B cell (primary cell): ENCODE results near the gene FKBP11. TPM values are rescaled to one million over a fixed set of nuclear protein-coding genes. Genes with fewer than 3 reads are reported as not detected.

ENCODE experiments used
- ATAC-seq: fragments of 200-7000 bp; cut with Tn5 transposase; one replicate; pipeline ENCODE4 v1.10.0; 2021; ENCODE audit warnings: low read depth, mild to moderate bottlenecking, moderate number of reproducible peaks, moderate library complexity
- CTCF ChIA-PET: fragments of 350-600 bp; sonication (Branson Sonifier 250); formaldehyde crosslinking; loops from one replicate; lab custom pipeline; 2021; ENCODE audit warnings: antibody characterized with exemption, inconsistent platforms; lab: Charles Lee
- POLR2A ChIA-PET: fragments of 350-600 bp; sonication (Branson Sonifier 250); formaldehyde crosslinking; loops from one replicate; lab custom pipeline; 2021; ENCODE audit warnings: antibody characterized with exemption; lab: Charles Lee
- DNase-seq: peaks from one replicate; pipeline ENCODE4 v3.0.0; 2013
- H2AFZ ChIP-seq: 2 replicates; pipeline ENCODE4 v1.6.1; 2012; ENCODE audit warnings: mild to moderate bottlenecking, low read depth, low read length; ENCODE audit not compliant: insufficient read depth, poor library complexity, severe bottlenecking
- H3K27ac ChIP-seq, 2 donors: 1 replicate in 1 of 2; 2 replicates in 1 of 2; pipeline ENCODE4 v1.5.1; 2012 to 2013; ENCODE audit warnings: low read length in 2 of 2, mild to moderate bottlenecking in 2 of 2, moderate library complexity in 1 of 2
- H3K27me3 ChIP-seq, 4 experiments: fragments of 200-600 bp in 1 of 4; sonication (generic) in 1 of 4; replicated peaks in 1 of 4; 1 replicate in 2 of 4; 2 replicates in 2 of 4; pipeline versions ENCODE4 v1.6.1 to v1.7.0; 2013 to 2016; ENCODE audit warnings: low read length in 3 of 4, mild to moderate bottlenecking in 2 of 4, mixed read lengths in 1 of 4, moderate library complexity in 1 of 4; ENCODE audit not compliant: insufficient read depth in 4 of 4, control insufficient read depth in 3 of 4; ENCODE audit errors: control extremely low read depth in 1 of 4
- H3K36me3 ChIP-seq, 2 experiments: replicated peaks in 1 of 2; 1 replicate in 1 of 2; 2 replicates in 1 of 2; pipeline versions ENCODE4 v1.6.1 to v1.7.1; 2013; ENCODE audit warnings: low read length in 1 of 2; ENCODE audit not compliant: insufficient read depth in 2 of 2, control insufficient read depth in 1 of 2; ENCODE audit errors: control extremely low read depth in 1 of 2, extremely low read depth in 1 of 2
- H3K4me1 ChIP-seq, 2 donors: fragments of 200-600 bp in 1 of 2; sonication (generic) in 1 of 2; 1 replicate in 1 of 2; 2 replicates in 1 of 2; pipeline versions ENCODE4 v1.5.1 to v1.6.1; 2013 to 2017; ENCODE audit warnings: low read length in 2 of 2; ENCODE audit not compliant: control insufficient read depth in 2 of 2, insufficient read depth in 2 of 2
- H3K4me2 ChIP-seq: replicated peaks from 2 replicates; pipeline ENCODE3; 2012; ENCODE audit warnings: mild to moderate bottlenecking, low read depth, low read length; ENCODE audit not compliant: poor library complexity, severe bottlenecking
- H3K4me3 ChIP-seq, 5 experiments: fragments of 200-600 bp in 1 of 5; sonication (generic) in 1 of 5; 1 replicate in 3 of 5; 2 replicates in 2 of 5; pipeline versions ENCODE4 v1.5.1 to v1.7.0; 2011 to 2016; ENCODE audit warnings: low read length in 4 of 5, mild to moderate bottlenecking in 4 of 5, low read depth in 2 of 5, control low read depth in 1 of 5, moderate library complexity in 1 of 5; ENCODE audit not compliant: insufficient read depth in 1 of 5; ENCODE audit errors: control extremely low read depth in 1 of 5, extremely low read depth in 1 of 5
- H3K79me2 ChIP-seq: fragments of 200-600 bp; sonication (generic); one replicate; pipeline ENCODE4 v1.6.0; 2016; ENCODE audit warnings: low read length; ENCODE audit not compliant: control insufficient read depth, insufficient read depth
- H3K9ac ChIP-seq: fragments of 200-600 bp; sonication (generic); 2 replicates; pipeline ENCODE4 v1.6.1; 2017; ENCODE audit warnings: mild to moderate bottlenecking, low read length, moderate library complexity
- H3K9me3 ChIP-seq, 3 donors: one replicate each; pipeline versions ENCODE4 v1.6.1 to v1.7.1; 2013; ENCODE audit warnings: low read length in 2 of 3; ENCODE audit not compliant: control insufficient read depth in 2 of 3, insufficient read depth in 1 of 3; ENCODE audit errors: control extremely low read depth in 1 of 3
- H4K20me1 ChIP-seq: 2 replicates; pipeline ENCODE4 v1.6.0; 2012; ENCODE audit warnings: mild to moderate bottlenecking, low read length; ENCODE audit not compliant: insufficient read depth, control insufficient read depth, poor library complexity, severe bottlenecking
- H3K27ac Mint-ChIP-seq: one replicate; pipeline ENCODE4 v1.8.0; 2021; ENCODE audit warnings: mixed read lengths
- H3K27me3 Mint-ChIP-seq: one replicate; pipeline ENCODE4 v1.8.0; 2021; ENCODE audit warnings: mixed read lengths
- H3K4me1 Mint-ChIP-seq: one replicate; pipeline ENCODE4 v1.8.0; 2021; ENCODE audit warnings: mixed read lengths
- H3K4me3 Mint-ChIP-seq: one replicate; pipeline ENCODE4 v1.8.0; 2021; ENCODE audit warnings: mixed read lengths
- H3K9me3 Mint-ChIP-seq: one replicate; pipeline ENCODE4 v1.8.0; 2022; ENCODE audit warnings: mixed read lengths; ENCODE audit not compliant: insufficient read depth
- EZH2 ChIP-seq: IDR thresholded peaks from 2 replicates; pipeline ENCODE4 v1.6.1; 2012; ENCODE audit warnings: borderline replicate concordance, low read depth, mild to moderate bottlenecking, moderate library complexity, low read length; ENCODE audit not compliant: insufficient read depth, poor library complexity, severe bottlenecking
- WGBS: methylation state at CpG from one replicate; pipeline ENCODE4 v1.1.5; 2013; ENCODE audit warnings: missing lambda C conversion rate; ENCODE audit not compliant: insufficient coverage; 5-methylcytosine and 5-hydroxymethylcytosine counted together
- intact Hi-C: fragments of 100-400 bp; cut with micrococcal nuclease; formaldehyde crosslinking; loops from one replicate; pipeline ENCODE4 v1.10.0; 2022
- polyA plus RNA-seq: library from polyadenylated mRNA; depleted of rRNA; stranded (reverse); fragments of >200 nt; gene quantifications from 2 replicates; pipeline ENCODE4 v1.2.3, GENCODE V29; 2012
- total RNA-seq, 2 donors: library from RNA; stranded (reverse); fragments of 120-200 nt in 1 of 2; gene quantifications; 1 replicate in 1 of 2; 2 replicates in 1 of 2; pipeline versions ENCODE4 v1.2.3 to v1.2.4, GENCODE V29; 2013 to 2022
- TF ChIP-seq, protein P1 (sequence below): fragments of 200-600 bp; IDR thresholded peaks from one replicate; pipeline ENCODE4 v1.8.0; 2022; ENCODE audit warnings: antibody characterized with exemption, mild to moderate bottlenecking

The FKBP11 gene
- total and polyA plus RNA-seq, 2 donors (not counting 1 experiment from before 2014, with no cell fraction given) = 26.7 to 52.5 TPM

DNA sequence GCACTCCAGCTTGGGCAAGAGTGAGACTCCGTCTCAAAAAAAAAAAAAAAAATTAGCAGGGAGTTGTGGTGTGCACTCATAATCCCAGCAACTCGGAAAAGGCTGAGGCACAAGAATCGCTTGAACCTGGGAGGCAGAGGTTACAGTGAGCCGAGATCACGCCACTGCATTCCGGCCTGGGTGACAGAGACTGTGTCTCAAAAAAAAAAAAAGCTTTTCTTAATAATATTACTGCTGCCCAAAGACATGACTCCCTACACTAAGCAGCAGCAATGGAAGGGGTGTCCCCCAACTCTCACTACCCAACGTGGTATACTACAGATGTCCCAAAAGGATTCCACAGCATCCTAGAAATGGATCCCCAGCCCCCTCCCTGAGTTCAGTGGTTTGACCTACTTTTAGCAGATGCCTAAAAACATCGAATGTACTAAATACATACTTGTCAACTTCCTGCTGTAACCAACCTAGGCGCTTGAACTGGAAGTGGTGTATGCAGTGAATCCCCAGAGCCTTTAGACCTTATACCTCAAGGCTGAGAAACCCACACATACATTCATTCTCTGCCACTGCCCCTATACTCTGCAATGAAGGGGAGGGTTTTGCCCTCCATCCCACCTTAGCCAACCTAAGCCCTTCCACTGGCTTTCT lies 8.5 kb upstream of the FKBP11 start:
- H3K27ac Mint-ChIP-seq = no peak overlapping the region

DNA sequence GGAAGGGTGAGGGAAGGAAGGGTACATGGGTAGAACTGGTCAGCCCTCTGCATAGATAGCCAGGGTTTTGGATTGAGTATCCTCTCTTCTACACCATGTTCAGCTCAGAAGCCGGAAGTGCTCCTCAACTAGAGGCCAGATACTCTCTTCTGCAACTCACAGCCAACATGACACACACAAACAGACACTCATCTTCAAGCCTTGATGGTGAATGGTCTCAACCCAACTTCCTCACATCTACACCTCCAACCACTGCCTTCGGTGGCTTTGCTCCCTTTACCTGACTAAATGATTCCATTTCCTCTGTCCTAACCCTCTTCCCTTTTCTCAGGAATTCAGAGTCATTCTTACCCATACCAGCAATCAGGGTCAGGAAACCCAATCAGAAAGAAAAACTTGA lies 7.6 kb upstream of the FKBP11 start:
- H3K9me3 Mint-ChIP-seq = no peaks in the 10 kb centered on the region
- no peak overlapping the region for H3K4me3 ChIP-seq
- peaks cover 7% of the 10 kb centered on the region for H3K4me1 Mint-ChIP-seq
- no peaks in the 10 kb centered on the region for H3K27me3 Mint-ChIP-seq
- H2AFZ ChIP-seq = no peak overlapping the region
- no peak for DNase-seq
- H4K20me1 ChIP-seq = peaks cover 7% of the 10 kb centered on the region
- H3K27me3 ChIP-seq = no peaks in the 10 kb centered on the region
- peaks cover 15% of the 10 kb centered on the region for H3K79me2 ChIP-seq
- ATAC-seq = no peak
- ChIA-PET POLR2A (no interaction called here), CTCF (interaction anchor here (1.1 to 8.5 kb wide), 4 partner anchors 46 to 80 kb away, joined by 3 to 75 read pairs (median 13); partner anchors contain the start of genes DDX23 and WNT1)
- H3K9ac ChIP-seq = no peak overlapping the region
- H3K27ac Mint-ChIP-seq = no peak overlapping the region
- H3K9me3 ChIP-seq = no peaks in the 10 kb centered on the region
- peaks cover 0 to 5% of the 10 kb centered on the region in 2 donors for H3K4me1 ChIP-seq
- H3K27ac ChIP-seq = no peak overlapping the region
- intact Hi-C loops = no loop called here
- TF ChIP-seq, protein P1, sequence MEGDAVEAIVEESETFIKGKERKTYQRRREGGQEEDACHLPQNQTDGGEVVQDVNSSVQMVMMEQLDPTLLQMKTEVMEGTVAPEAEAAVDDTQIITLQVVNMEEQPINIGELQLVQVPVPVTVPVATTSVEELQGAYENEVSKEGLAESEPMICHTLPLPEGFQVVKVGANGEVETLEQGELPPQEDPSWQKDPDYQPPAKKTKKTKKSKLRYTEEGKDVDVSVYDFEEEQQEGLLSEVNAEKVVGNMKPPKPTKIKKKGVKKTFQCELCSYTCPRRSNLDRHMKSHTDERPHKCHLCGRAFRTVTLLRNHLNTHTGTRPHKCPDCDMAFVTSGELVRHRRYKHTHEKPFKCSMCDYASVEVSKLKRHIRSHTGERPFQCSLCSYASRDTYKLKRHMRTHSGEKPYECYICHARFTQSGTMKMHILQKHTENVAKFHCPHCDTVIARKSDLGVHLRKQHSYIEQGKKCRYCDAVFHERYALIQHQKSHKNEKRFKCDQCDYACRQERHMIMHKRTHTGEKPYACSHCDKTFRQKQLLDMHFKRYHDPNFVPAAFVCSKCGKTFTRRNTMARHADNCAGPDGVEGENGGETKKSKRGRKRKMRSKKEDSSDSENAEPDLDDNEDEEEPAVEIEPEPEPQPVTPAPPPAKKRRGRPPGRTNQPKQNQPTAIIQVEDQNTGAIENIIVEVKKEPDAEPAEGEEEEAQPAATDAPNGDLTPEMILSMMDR = no peak
- no peak for TF ChIP-seq EZH2
- H3K4me3 Mint-ChIP-seq = no peak overlapping the region
- H3K4me2 ChIP-seq = no peak overlapping the region
- 54% methylated on average over 2 of the region's 2 CpGs for WGBS
- peaks cover 5 to 38% of the 10 kb centered on the region in 2 experiments for H3K36me3 ChIP-seq

More for the DNA sequence above, 8.5 kb upstream of the FKBP11 start:
- no peaks in the 10 kb centered on the region for H3K9me3 ChIP-seq
- H3K4me1 Mint-ChIP-seq = peaks cover 16% of the 10 kb centered on the region
- H3K36me3 ChIP-seq = peaks cover 8 to 41% of the 10 kb centered on the region in 2 experiments
- POLR2A ChIA-PET = no interaction called here
- no peaks in the 10 kb centered on the region for H3K9me3 Mint-ChIP-seq
- DNase-seq (no peak), ATAC-seq (no peak)
- no peak overlapping the region for H3K4me3 Mint-ChIP-seq
- intact Hi-C loops = no loop called here
- CTCF ChIA-PET = interaction anchor here (0.9 to 8.5 kb wide), 9 partner anchors 10 to 109 kb away, joined by 3 to 104 read pairs (median 3); partner anchors contain the start of genes DDX23, FKBP11 and WNT1
- no peak overlapping the region for H3K27ac ChIP-seq
- H3K4me2 ChIP-seq = no peak overlapping the region
- peaks cover 5 to 13% of the 10 kb centered on the region in 2 donors for H3K4me1 ChIP-seq
- H3K9ac ChIP-seq = no peak overlapping the region
- no peak overlapping the region for H3K4me3 ChIP-seq
- H3K27me3 Mint-ChIP-seq = no peaks in the 10 kb centered on the region
- H3K79me2 ChIP-seq = peaks cover 15% of the 10 kb centered on the region
- H2AFZ ChIP-seq = no peak overlapping the region
- H4K20me1 ChIP-seq = peaks cover 7% of the 10 kb centered on the region
- 98% methylated on average over 6 of the region's 9 CpGs for WGBS
- no peaks in the 10 kb centered on the region for H3K27me3 ChIP-seq
- TF ChIP-seq, protein P1 = no peak
- no peak for TF ChIP-seq EZH2
